HG02981 (cell line): Measurements from ENCODE around the gene COL4A5.
"Not testable (repeated sequence)": the region's sequence is repeated elsewhere in the genome, so short reads cannot be mapped to it uniquely, and the experiment has no call there.

Experiments used
- ATAC-seq: cut with Tn5 transposase; IDR thresholded peaks from one replicate; pipeline ENCODE4 v1.9.1; 2021; ENCODE audit warnings: mild to moderate bottlenecking, moderate library complexity; ENCODE audit not compliant: unreplicated experiment

COL4A5 gene

DNA sequence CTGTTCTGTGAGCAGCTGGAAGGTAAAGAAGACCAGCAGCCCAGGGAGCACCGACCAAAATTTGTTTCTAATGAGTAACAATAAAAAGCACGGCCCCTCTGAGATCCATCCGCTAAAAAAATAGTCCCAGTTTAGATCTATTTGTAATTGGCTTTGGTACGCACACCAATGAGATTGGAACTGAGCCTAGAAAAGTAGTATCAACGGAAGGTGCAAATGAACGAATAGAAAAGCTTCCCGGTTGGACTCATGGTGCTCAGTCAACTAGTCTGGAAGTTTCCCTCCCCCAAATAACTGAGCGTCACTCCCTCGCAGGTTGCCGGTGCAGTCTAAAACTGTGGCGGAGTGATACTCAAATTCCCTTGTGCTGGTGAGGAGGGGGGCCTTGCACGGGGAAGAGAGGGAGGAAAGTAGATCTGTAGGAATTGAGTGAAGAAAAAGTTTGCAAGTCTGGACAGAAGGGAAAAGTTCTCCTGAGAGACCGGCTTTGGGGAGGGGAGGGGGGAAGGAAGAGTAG is at the start of gene COL4A5:
TSS of gene COL4A5 (plus strand) at position 413 of the 517 bp plus-strand sequence. CDS start 288 bp downstream, outside the sequence.
- no peak for ATAC-seq

DNA sequence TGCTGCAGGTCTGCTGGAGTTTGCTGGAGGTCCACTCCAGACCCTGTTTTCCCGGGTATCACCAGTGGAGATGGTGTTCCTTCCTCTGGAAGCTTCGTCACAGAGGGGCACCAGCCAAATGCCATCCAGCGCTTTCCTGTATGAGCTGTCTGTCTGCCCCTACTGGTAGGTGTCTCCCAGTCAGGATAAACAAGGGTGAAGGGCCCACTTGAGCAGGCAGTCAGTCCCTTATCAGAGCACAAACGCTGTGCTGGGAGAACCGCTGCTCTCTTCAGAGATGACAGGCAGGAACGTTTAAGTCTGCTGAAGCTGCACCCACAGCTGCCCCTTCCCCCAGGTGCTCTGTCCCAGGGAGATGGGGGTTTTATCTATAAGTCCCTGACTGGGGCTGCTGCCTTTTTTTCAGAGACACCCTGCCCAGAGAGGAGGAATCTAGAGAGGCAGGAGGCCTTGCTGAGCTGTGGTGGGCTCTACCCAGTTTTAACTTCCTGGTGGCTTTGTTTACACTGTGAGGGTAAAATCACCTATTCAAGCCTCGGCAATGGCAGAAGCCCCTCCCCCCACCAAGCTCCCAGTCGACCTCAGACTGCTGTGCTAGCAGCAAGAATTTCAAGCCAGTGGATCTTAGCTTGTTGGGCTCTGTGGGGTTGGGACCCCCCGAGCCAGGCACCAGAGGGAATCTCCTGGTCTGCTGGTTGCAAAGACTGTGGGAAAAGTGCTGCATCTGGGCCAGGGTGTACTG is 48.5 kb upstream of the COL4A5 start:
- ATAC-seq, result not testable (repeated sequence)

DNA sequence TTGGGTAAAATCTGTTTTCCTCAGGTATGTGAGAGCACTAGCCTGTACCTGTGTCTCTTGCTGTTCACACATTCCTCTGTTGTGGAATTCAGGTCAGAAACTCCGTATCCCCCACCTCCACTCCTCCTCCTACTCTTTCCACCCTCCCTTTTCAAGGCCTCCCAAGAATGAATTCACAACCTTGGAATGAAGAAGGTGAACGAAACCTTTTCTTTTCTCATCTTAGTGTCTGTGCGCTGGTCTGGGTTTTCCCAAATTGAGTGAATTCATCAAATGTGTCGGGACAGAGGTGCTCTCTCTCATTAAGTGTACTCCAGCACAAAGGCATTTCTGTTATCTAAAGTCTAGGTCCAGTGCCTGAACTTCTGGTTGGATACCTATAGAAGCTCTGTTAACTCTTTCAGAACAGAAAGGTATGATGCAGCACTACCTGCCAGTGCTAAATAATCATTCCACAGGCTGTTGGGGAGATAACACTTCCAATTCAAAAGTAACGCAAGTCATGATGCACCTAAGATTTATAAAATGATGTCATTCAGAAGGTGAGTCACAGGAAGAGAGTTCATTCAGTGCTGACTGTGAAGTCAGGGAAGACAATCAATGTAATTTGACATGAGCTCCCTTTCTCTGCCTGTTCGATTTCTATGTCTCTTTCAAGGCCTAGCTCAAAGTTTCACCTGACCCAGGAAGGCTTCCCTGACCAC is 43.3 kb upstream of the COL4A5 start:
- no peak for ATAC-seq

DNA sequence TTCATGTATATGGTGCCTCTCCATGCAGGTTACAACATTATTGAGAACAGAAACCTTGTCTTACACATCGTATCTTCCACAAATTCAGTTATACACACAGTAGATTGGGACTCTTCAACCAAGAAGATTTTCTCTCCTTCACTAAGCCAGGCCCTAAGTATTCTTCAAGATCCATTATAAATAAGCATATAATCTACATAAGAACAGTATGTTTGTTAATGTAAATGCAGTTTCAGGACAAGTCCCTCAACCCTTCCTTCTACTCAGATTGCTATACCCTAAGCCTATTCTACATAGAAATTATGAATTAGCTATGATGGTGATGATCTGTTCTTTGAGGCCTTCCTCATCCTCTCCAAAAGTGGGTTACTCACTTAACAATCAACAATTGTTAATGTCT is 42.7 kb upstream of the COL4A5 start:
- ATAC-seq, result no peak

DNA sequence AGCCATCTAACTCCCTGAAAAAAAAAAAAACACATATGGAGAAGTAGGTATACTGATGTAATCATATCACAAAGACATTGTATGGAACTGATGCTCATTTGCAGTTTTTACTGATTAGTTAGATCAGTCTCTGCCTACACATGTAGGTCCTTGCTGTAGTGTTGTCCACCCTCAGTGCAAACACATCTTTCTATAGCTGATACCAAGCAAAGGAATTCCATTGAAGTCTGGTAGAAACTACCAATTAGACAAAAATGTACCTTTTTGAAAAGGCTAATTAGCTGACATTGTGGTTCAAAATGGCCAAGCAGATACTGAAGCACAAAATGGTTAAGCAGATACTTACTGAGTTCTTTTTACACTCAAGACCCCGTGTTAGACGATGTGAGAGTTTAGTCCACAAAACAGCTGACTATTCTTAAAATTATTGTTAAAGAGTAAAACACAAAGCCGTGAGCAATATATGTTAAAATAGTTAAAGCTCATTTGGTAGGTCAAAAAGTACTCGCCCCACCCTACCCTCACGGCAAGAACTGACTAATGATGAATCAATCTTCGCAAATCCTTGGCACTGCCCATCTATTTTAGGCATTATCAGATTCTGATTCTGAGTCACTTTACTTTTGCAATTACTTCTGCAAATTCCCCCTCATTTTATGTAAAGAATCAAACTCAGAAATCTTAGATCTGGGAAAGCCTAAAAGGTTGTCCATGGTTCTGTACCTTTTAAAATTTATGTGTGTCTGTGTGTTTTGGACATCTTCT is 41.8 kb upstream of the COL4A5 start:
- no peak for ATAC-seq

DNA sequence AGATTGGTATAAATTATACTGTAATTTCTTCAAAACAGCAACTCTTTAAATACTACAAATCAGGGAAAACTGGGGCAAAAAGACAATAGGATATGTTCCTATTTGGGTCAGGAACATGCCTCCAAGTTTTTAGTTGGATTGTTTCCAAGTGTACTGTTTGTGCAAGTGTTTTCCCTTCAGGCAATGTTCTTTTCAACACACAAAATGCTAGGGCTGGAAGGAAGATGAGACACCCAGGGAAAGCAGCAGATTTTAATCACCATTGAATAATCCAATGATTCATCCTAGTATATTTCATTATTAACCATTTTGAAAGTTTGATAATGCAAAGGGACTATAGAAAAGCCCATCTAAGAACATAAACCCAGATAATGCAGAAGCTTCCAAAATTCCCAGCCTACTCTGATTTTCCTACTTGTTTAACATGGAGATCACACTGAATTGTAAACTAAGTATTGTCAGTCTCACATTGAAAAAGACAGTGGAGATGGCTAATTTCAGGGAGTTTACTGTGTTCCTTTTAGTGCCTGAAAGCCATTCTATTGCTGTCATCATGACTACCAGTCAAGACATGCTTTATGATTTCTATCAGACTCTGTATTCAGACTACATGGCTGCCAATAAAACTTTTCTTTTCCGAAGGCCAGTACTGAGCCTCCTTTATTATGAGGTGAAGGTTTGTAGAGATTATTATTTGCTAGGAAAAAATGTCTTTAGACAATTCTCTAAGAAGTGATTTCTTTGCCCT is 40.0 kb upstream of the COL4A5 start:
- no peak for ATAC-seq

DNA sequence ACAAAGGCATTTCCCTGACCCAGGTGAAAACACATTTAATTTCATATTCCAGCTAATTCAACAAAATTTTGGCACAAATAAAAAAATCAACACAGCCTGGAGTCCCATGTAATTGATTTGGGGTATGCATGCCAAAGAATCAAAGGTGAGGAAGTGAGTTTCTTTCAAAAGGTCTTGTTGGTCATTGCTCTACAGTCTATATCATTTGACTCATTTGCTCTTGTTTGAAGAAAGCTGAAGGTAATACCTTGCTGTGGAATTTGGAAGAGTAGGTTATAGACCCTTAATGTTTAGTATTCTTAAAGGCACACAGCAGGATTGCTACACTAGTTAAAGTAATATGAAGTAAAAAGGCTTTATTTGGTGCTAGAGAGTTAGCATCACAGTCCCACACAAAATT is 26.9 kb upstream of the COL4A5 start:
- ATAC-seq, result no peak

DNA sequence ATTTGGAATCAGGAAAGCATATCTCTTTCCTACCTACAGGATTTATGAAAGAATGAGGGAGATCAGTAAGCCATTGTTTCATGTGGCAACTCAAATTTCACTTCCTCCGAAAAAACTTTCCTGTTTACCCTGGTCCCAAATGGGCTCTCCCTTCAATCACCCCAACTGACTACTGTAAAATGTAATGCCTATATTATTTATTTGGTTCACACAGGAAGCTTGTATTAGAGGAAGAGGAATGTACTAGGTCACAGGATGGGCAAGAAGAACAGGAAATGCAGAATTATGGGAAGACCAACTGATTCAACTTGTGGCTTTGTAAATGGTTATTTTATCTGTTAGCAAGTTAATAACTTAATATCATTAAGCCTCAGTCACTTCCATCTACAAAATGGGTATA is 24.5 kb upstream of the COL4A5 start:
- ATAC-seq, result no peak

DNA sequence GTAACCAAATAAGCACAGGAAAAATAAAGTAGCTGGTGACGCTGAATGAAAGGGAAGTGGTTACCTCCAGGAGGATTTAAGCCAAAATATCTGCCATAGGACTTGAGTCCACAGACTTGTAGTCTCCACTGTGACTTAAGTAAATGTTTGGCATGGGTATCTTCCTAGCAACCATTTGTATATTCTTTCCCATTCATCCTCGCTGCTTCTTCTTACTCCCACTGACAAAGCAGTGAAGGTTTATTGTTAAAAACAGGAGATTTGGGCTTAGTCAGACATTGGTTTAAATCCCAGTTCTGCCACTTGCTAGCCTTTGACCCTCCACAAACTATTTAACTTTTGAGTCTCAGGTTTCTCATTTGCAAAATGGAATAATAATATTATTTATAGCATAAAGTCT is 23.7 kb upstream of the COL4A5 start:
- no peak for ATAC-seq

DNA sequence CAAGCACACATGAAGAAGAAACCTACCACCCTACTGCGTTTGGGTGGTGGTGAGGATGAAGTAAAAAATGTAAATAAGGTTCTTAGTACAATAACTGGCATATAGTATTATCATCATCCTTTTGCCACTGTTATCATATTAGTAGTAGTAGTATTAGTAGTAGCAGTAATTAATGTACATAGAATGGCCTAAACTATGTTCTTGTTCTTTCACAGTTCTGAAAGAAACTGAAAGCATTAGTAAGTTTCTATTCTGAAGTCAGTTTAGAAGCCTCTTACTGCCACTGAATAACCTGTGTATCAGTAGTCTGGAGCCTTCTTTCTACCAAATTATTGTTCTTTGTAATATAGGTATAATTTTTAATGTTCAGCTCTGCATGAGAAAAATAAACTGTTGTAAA is 22.4 kb upstream of the COL4A5 start:
- no peak for ATAC-seq

DNA sequence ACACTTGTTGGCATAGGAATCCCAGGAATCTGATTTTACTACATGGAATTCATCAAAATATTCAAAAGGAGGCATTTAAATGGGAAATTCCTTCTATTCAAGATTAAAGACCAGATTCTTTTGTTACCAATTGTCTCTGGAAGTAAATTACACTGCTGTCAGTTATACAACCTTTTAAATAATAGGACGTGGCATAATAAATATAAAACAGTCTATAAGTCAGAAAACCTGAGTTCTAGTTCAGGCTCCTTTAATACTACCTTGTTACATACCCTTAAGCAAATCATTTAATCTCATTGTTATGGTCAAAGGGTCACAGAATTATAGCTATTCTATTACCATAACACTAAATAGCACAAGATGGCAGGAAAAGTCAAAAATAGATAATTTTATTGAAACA is 20.2 kb upstream of the COL4A5 start:
- ATAC-seq, result no peak

DNA sequence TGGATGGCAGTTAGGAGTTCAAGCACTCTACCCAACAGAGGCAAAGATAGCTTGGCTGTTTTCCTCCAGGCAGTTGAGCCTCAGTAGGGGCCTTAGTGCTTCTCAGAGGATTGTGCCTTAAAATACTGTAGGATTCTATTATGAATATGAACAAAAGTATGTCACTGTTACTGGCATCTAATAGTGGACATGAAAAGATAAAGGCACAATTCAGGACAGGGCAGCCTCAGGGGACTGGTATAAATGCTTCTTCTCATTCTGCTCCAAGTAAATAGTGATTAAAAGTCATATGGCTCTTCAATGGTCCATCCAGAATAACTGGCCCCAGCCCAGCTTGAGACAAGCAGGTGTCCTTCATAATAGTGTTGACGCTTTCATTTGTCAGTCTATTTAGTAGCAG is 19.2 kb upstream of the COL4A5 start:
- ATAC-seq, result no peak

DNA sequence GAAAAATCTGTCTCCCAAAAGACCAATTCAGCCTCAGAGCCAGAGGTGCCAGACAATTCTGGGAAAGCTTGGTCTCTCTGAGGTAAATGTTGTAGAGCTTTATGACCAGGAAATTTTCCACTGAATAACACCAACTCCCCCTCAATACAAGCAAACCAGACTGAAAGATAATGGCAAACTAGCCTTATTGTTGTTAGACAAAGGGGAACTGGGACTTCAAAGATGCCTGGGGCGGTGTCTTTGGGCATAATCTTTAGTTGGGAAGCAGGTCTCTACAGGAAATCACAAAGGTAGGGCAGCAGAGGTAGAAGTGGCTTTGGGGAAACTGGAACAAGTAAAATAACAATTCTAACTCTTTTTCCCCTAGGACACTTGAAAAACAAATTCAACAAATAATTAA is 13.4 kb upstream of the COL4A5 start:
- no peak for ATAC-seq

DNA sequence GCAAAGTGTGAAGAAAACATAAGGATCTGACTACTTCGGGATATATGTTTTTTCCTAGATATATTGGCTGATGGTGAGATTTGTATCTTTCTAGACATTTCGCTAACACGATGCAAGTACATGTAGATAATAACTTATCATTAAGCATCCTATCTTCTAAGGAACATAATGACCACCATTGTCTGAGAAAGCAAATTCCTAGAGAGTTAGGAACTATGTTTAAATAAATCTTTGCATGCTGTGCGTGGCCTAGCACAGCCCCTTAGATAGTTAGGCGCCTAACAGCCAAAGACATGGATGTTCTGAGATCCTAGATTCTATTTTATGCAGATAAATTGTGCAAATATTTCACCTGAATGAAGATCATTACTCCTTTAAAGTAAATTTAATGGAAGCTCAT is 4.4 kb upstream of the COL4A5 start:
- ATAC-seq, result no peak

DNA sequence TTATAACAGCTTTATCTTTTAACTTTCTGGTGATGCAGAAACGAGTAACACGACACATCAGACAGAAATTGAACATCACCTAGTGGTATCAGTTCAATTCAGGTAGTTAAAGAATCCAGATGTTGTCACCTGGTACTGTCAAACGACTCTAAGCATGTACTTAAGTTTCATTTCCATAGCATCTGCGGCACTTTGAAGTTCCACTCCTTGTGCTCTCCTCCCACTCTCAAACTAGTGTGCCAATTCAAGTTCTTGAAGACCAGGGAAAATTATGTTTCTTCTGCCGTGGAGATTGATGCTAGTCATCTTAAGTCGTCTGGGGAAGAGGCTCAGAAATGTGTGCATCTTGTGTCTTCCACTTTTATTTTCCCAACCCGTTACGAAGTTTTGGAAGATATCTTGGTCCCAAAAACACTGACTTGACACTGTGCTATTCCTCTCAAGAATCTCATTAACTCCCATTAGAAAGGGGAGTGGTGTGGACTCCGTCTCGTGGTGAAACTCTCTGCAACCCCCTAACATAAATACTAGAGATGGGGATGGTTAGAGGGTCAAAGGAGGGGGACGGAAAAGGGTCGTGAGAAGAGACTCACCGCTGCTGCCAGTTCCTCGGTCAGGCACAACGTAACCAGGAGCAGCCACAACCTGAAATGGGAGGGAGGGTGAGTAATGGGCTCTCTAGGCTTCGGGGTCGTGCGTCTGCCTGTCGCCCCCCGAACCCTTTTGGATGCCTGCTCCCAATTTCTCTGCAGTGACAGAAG is 2.1 kb upstream of the COL4A5 start:
- ATAC-seq, result no peak

DNA sequence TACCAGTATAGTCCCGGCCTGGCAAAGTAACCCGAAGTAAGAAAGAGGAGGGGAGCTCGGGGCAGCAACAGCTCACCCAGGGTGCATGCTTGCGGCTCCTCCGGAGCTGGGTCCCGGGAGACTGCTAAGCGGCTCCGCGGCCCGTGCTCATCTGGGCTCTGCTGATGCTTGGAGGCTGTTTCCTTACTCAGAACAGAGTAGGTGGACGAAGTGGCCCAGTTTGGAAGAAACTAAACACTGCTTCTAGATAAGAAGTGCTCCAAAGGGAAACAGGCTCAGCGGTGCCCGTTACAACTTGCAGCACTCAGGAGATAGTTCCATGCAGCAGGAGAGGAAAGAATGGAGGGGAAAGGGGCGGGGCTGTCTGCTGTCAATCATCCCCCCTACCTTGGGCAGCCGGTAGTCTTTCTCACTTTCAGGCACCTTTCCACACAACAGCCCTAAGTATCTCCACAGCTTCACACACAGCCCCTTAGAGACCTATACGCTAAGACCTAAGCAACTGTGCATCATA is 1.5 kb upstream of the COL4A5 start, which contains the start of gene COL4A6:
TSS of gene COL4A6 (minus strand) at position 313 of the 514 bp plus-strand sequence. CDS start at position 87, 226 bp downstream.
- ATAC-seq, result no peak

DNA sequence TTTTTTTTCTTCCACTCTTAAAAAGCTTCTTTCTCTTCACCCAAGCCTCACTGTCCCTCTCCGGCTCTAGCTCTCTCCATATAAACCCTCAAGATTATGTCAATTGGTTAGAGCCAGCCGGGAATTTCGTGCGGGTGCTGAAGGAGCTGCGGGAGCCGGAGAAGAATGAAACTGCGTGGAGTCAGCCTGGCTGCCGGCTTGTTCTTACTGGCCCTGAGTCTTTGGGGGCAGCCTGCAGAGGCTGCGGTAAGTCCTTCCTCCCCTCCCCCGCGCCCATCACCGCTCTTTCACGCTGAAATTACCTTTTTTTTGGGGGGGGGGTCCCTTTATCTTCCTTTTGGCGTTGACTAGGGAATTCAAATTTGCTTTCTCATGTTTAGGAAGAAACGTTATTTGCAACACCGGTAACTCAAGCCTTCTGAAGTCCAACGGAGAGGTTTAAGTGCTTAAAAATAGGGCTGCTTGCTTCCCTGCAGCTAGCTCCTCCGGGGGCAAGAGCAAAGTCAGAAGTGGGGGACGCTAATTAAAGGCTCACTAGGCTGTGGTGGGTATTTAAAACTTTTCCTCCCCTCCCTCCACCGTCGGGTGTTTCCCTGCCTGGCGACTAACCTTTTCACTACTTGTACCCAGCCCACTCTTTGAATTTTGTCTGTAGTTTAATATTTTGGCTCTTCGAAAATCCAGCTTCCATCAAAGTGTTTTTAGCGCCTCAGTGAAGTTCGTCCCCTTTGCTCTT is 491 bp downstream of the COL4A5 start:
- ATAC-seq, result no peak

DNA sequence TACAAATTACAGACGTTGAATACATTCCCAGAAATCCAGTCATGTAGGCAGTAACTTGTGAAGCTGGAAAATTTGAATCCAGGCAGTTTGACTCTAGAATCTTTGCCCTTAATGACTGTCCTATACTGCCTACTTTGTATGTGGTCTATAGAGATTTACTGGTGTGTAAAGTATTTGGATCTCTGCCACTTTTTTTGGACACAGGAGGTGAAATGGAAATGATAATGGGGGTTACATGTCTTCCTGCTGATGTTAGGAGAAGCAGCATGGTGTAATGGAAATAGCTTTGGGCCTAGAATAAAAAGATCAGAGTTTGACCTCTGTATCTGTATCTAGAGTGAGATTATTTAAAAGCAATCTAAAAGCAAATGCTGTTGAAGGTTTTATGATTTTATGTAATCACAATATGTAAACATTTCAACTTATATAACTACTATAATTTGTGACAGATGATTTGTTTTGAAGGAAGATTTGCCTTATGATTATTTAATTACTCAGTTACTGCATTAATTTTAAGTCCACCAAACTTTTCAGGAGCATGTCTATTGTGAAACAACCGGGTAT is 3.3 kb downstream of the COL4A5 start:
- ATAC-seq, result no peak

DNA sequence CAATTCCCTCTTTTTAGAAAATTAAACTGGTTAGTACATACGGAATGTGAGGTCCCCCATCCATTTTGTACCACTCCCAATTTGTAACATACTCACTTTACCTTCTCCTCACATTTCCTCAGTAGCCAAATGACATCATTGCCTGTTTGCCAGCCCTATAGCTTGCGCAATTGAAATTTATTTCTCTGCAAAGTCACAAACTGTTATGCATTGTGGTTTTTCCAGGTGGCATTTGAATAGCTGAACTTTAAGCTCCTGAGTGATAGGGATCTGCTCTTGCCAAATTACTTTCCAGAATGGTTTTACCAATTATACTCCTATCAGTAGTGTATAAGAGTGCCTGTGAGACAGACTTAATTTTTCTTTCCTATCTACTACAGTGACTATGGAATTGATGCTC is 7.7 kb downstream of the COL4A5 start:
- ATAC-seq, result no peak
